Activated CD8-positive, alpha-beta memory T cell treated with anti-CD3 and anti-CD28 coated beads for 48 hours (primary cell): ENCODE data around the gene SPOCK1.

Experiments
- DNase-seq, 3 experiments: peaks; one replicate each; pipeline ENCODE4 v3.0.0-alpha.2; 2020; ENCODE audit warnings: low read depth in 2 of 3, low spot score in 2 of 3

Gene SPOCK1

GRCh38 chr5:137492331-137492730 lies 6.8 kb downstream of the SPOCK1 start:
- DNase-seq, result no peak

GRCh38 chr5:137491121-137491520 lies 8.0 kb downstream of the SPOCK1 start:
- no peak for DNase-seq

DNA sequence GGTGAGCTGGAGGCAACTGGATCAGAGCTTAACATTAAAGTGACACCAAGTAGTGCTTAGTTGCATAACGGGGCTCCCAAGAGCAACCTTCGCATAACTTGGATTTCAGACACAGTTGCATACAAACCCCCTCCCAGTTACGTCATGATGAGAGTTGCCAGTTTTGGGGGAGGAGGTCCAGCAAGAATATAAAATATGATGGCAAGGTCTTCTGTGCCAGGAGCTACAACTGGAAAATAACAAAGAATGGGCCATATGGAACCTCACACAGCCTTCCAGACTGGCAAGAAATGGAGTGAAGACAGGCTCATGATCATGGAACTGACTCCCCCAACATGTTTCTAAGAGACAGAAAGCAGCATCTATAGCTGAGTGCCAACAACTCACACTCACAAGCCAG lies 8.5 kb downstream of the SPOCK1 start:
- DNase-seq, result no peak

DNA sequence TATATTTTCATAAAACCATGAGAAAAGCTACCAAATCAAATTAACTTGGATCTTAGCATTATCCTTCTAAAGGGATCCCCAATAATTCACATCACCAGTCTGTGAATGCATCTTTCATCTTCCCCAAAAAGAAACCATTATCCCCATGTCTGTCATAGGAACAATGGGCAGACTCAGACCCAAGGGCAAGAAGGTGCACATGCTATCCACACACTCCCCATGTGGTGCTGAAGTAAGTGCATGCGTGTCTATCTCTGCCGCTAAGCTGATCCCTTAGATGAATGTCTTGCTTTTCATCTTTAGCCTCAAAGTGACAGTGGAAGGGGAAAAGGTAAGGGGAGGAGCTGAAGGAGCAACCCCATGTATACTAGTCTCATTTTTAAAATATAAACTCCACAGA lies 10.2 kb downstream of the SPOCK1 start:
- no peak for DNase-seq

GRCh38 chr5:137488516-137488915 lies 10.6 kb downstream of the SPOCK1 start:
- no peak for DNase-seq

- DNase-seq, result no peak
Observed at GRCh38 chr5:137487600-137487999, 11.5 kb downstream of the SPOCK1 start.

DNA sequence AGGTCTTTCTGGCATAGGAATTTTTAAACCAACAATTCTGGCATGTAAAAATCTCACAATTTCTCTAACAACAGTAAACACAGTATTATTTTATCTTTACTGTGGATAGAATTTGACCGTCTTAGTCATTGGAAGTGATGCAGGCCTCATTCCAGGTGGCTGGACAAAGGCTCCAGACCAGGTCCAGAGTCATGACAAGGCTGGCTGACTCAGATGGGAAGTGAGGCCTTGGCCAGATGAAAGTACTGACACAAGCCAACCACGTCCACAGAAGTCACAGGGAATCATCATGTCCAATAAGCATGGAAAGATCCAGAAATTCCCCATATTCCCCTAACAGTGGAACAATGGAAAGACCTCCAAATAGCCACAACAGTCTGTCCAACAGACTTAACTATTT lies 12.4 kb downstream of the SPOCK1 start:
- DNase-seq, result no peak

GRCh38 chr5:137481596-137481995 lies 17.5 kb downstream of the SPOCK1 start:
- no peak for DNase-seq

GRCh38 chr5:137478043-137478442 lies 21.1 kb downstream of the SPOCK1 start:
- DNase-seq, result no peak

DNA sequence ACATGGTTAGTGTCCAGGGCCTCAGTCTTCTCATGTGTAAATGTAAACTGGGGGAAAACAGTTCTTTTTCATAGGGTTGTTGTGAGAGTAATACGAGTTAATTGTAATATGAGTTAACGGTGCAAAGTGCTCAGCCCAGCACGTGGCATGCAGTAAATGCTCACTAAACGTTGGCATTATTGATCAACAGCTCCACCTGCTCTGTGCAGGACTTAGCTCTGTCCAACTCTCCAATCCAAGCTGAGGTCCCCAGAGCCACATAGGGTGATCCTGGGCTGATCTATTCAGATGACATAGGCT lies 28.3 kb downstream of the SPOCK1 start:
- DNase-seq, result no peak

DNA sequence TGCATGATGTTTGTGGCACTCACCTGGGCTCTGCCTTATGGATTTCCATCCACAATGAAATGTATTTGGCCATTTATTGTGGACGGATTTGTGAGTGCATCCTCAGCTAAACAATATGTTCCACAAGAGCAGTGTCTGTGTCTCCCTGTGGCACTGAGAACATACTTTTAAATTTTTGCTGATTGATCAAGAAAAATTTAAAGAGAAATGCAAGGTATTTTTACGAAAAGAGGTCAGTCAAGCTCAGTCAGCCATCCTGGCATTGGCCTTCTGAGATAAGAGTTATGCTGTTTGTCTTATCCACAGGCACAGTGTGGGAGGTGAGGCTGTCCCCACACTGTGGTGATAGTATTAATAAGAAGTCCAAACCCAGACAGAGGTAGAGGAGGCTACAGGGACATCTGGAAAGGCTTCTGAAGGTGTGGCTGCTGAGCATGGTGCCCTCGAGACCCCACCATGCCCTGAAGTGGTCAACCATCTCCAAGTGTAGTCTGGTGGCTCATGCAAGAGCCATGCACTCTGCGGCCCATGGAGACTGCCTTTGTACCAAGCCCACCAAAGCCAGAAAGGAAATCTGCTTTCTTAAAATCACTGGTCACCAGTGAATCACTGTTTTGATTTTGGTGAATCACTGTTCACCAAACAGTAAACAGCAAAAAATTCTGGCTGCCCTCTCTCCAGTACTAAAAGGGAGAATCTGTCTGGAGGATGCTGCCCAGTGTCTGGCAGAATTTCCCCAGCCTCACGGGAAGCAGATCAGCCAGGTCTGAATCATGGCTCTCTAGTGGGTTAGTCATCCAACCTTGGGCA lies 28.8 kb downstream of the SPOCK1 start:
- DNase-seq, result no peak

DNA sequence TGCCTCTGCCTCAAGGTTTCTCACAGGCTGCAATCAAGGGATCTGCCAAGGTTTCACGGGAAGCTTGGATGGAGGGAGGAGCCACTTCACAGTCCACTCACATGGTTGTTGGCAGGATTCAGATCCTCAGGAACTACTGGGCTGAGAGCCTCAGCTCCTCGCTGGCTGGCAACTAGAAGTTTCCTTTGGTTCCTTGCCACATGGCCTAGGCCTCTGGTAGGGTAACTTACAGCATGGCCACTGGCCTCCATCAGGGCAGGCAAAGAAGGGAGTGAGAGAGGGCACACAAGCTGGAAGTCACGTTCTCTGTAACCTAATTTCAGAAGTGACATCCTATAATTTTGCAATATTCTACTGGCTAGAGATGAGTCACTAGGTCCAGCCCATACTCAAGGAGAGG lies 32.2 kb downstream of the SPOCK1 start:
- no peak for DNase-seq

DNA sequence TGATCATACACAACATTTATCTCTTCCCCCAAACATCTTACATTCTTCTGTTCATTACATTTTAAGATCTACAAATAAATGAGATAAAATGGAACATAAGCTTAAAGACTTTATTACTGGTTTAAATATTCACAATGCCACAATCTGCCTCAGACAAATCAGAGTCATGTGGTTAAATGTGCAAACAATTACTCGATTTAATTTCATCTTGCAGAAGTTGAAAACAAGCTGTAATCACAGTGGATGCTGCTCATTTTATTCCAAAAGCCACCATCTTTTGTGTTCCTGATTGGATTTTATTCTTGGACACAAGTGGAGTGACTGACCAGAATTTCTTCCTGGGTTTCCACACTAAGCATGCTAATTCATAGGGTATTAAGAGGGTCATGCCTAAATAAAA lies 33.2 kb downstream of the SPOCK1 start:
- DNase-seq, result no peak

DNA sequence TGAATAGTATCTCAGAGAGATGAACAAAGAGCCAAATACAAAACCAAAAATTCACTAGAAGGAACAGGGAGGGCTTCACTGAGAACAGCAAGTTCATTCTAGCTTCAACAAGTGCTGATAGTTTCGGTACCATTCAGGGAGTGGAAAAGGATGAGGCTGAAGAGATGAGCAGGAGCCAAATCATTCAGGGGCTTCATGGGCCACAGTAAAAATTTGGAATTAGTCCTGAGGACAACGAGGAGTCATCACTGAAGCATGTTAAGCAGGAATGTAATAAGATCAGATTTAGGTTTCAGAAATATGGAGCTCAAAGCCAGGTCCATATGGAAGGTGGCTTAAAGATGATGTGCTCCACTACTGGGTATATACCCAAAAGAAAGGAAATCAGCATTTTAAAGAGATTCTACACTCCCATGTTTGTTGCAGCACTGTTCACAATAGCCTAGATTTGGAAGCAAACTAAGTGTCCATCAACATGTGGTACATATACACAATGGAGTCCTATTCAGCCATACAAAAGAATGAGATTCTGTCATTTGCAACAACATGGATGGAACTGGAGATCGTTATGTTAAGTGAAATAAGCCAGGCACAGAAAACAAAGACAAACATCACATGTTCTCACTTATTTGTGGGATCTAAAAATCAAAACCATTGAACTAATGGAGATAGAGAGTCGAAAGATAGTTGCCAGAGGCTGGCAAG lies 36.2 kb downstream of the SPOCK1 start:
- no peak for DNase-seq

DNA sequence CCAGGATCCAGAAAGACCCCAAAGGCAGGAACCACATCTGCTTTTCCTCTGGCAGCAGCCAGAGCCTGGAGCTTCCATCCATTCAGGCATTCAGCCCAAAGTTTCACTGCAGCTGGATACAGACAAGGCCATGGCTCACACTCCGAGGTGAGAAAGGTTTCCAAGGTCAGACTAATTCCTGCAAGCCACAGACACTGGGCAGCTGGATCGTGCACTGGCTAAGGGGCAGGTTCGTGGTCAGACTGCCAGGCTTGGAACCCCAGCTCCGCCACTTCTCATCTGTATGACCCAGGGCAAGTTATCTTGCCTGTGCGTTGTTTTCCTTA lies 36.9 kb downstream of the SPOCK1 start:
- DNase-seq, result no peak

DNA sequence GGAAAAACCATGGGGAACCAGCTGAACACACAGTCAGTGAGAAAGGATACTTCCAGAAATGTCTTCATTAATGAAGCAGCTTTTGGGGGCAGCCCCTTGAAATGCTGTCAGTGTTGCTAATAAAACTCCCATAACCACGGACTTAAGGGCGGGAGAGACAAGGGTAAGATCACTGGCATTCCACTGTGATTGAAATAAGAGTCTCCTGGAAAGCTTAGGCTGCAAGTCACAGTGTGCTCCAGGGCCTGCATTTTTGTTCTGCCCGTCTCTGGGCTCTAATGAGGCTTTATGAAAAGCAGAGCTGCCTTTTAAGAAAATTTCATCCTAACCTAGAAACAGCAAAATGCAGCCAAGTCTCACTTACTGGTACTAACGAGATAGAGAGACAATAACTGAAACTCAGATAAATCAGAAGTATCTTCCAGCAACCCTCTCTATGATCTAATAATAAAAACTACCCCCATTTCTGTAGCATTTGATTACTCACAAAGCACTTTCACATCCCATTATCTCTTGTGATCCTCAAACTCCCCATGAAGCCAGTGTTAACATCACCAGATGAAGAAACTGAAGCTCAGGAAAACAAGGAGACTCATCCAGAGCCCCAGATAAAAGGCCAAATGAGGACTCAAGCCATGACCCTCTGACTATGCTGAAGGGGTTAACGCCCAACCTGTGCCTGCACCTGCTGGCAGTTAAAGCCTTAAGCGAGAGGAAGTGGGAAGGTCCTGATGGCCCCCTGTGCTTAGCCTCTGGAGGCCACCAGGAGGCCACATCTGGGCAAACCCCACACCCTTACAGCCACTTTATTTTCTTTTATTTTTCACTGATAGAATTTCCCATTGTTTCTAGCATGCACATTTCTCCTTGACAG lies 37.5 kb downstream of the SPOCK1 start:
- DNase-seq, result no peak

DNA sequence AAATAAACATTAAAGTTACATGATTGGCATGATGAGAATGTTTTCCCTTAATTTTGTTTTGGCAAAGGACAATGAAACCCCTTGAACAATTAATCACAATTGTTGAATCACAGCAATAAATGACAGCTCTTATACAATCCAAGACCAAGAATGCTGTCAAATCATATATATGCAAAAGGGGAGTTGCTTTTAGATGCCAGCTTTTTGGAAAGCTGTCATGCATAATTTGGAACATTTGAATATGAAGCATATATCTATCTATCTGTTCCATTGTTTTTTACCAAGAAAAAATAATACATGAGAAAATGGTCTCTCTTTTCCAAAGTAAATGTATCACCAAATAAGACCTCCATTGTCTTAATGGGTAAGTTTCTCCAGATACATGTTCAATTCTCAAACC lies 44.5 kb downstream of the SPOCK1 start:
- DNase-seq, result no peak

GRCh38 chr5:137453483-137454080 lies 45.5 kb downstream of the SPOCK1 start:
- DNase-seq, result no peak

DNA sequence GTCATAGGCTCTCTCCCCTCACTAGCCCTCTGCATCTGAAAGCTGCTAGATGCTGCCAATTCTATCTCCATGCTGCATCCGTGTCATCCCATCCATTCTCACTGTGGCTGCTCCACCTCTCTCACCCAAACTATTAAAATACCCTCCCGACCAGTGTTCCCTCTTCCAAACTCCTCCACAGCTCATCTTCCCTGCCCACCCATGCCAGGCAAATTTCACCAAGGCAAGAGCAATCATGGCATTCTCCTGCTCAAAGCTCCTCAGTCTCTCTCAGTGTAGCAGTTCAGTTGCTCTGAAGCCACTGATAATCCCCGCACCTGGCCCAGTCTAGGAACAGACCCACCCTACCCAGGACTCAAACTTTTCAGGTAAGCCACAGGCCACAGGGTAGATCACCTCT lies 48.4 kb downstream of the SPOCK1 start:
- no peak for DNase-seq

GRCh38 chr5:137448868-137449267 lies 50.3 kb downstream of the SPOCK1 start:
- no peak for DNase-seq

DNA sequence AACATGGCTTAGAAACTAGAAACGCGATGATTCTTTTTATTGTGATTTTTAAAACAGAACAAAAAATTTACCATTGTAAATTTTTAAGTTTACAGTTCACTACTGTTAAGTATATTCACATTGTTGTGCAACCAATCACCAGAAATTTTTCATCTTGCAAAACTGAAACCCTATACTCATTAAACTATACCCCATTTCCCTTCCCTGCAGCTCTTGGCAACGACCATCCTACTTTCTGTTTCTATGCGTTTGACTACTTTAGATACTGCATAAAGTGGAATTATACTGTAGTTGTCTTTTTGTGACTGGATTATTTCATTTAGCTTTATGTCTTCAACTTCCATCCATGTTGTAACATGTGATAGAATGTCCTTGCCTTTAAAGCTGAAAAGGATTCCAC lies 52.5 kb downstream of the SPOCK1 start:
- no peak for DNase-seq

DNA sequence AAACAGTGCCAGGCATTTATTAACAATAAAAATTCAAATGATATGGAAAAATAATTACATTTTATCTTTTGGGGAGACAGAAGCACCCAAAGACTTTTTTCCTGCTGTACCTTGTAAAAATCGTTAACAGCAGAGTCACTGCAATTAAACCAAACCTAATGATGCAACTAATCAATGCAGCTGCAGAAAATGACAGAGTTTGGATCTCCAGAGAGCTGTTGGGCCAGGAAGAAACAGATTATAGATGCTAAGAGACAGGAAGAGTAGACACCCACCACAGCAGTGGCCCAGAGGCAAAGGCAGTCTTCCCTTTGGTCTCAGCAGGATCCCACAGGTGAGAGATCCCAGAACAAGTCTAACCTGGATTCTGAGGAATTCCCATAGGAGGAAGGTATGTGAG lies 53.0 kb downstream of the SPOCK1 start:
- no peak for DNase-seq
